Vagina (tissue), 2 donors: ENCODE results near the gene PRIMA1. TPM values are rescaled to one million over a fixed set of nuclear protein-coding genes. Genes with fewer than 3 reads are reported as not detected.

Experiments used
- DNase-seq, 2 donors: peaks; one replicate each; pipeline ENCODE4 v3.0.0-alpha.2; 2017; ENCODE audit errors: extremely low spot score in 2 of 2
- H3K27ac ChIP-seq: fragments of 200-600 bp; sonication (generic); one replicate; pipeline ENCODE4 v1.5.1; 2019
- H3K27me3 ChIP-seq: fragments of 200-600 bp; sonication (generic); one replicate; pipeline ENCODE4 v1.5.1; 2019
- H3K36me3 ChIP-seq, 2 donors: fragments of 200-600 bp; sonication (generic); one replicate each; pipeline ENCODE4 v1.5.1; 2017 to 2019
- H3K4me1 ChIP-seq: fragments of 200-600 bp; sonication (generic); one replicate; pipeline ENCODE4 v1.5.1; 2019
- H3K4me3 ChIP-seq, 2 donors: fragments of 200-600 bp; sonication (generic); 1 replicate in 1 of 2; 2 replicates in 1 of 2; pipeline ENCODE4 v1.5.1; 2016 to 2019
- H3K9me3 ChIP-seq: fragments of 200-600 bp; sonication (generic); one replicate; pipeline ENCODE4 v1.5.1; 2019
- POLR2A ChIP-seq, 2 donors: fragments of 450-650 bp; IDR thresholded peaks; one replicate each; pipeline ENCODE4 v1.6.1; 2017; ENCODE audit warnings: antibody characterized with exemption in 2 of 2, mild to moderate bottlenecking in 2 of 2, moderate library complexity in 2 of 2
- POLR2AphosphoS5 ChIP-seq, 2 donors: sonication (generic); formaldehyde crosslinking; IDR thresholded peaks; one replicate each; pipeline ENCODE4 v1.9.0; 2017; ENCODE audit warnings: antibody characterized with exemption in 2 of 2, mild to moderate bottlenecking in 2 of 2, low read depth in 1 of 2; ENCODE audit not compliant: insufficient read depth in 1 of 2
- intact Hi-C: fragments of 100-400 bp; cut with DNase I; formaldehyde crosslinking; loops from one replicate; pipeline ENCODE4 v1.15.1; 2023
- total RNA-seq: library from RNA; depleted of rRNA; stranded (reverse); fragments of >200 nt; gene quantifications from one replicate; pipeline ENCODE4 v1.2.3, GENCODE V29; 2016
- TF ChIP-seq, protein P1 (sequence below), 3 experiments: fragments of 450-650 bp in 2 of 3; fragments of 200-600 bp in 1 of 3; sonication (generic) in 1 of 3; IDR thresholded peaks; one replicate each; pipeline ENCODE4 v1.5.1; 2017 to 2019; ENCODE audit warnings: antibody characterized with exemption in 3 of 3, mild to moderate bottlenecking in 2 of 3, moderate library complexity in 2 of 3

Gene PRIMA1
- total RNA-seq, 1 donor from 2014 or later, result 6.1 TPM

- no peak overlapping the region for H3K27ac ChIP-seq
- no peaks in the 10 kb centered on the region for H3K27me3 ChIP-seq
- intact Hi-C loops, result no loop called here
- no peak overlapping the region for H3K4me3 ChIP-seq
- H3K9me3 ChIP-seq, result no peaks in the 10 kb centered on the region
- TF ChIP-seq, protein P1, sequence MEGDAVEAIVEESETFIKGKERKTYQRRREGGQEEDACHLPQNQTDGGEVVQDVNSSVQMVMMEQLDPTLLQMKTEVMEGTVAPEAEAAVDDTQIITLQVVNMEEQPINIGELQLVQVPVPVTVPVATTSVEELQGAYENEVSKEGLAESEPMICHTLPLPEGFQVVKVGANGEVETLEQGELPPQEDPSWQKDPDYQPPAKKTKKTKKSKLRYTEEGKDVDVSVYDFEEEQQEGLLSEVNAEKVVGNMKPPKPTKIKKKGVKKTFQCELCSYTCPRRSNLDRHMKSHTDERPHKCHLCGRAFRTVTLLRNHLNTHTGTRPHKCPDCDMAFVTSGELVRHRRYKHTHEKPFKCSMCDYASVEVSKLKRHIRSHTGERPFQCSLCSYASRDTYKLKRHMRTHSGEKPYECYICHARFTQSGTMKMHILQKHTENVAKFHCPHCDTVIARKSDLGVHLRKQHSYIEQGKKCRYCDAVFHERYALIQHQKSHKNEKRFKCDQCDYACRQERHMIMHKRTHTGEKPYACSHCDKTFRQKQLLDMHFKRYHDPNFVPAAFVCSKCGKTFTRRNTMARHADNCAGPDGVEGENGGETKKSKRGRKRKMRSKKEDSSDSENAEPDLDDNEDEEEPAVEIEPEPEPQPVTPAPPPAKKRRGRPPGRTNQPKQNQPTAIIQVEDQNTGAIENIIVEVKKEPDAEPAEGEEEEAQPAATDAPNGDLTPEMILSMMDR (IDR thresholded peaks at IDR 0.05), result no peak
- TF ChIP-seq POLR2AphosphoS5 (IDR thresholded peaks at IDR 0.05; ENCODE audit: insufficient read depth in 1 of 2, low read depth in 1 of 2), result no peak
- TF ChIP-seq POLR2A (IDR thresholded peaks at IDR 0.05), result no peak
- no peak for DNase-seq
- no peaks in the 10 kb centered on the region for H3K36me3 ChIP-seq
- H3K4me1 ChIP-seq, result no peaks in the 10 kb centered on the region
Measured at GRCh38 chr14:93700928-93701327, 87.4 kb downstream of the PRIMA1 start.

DNA sequence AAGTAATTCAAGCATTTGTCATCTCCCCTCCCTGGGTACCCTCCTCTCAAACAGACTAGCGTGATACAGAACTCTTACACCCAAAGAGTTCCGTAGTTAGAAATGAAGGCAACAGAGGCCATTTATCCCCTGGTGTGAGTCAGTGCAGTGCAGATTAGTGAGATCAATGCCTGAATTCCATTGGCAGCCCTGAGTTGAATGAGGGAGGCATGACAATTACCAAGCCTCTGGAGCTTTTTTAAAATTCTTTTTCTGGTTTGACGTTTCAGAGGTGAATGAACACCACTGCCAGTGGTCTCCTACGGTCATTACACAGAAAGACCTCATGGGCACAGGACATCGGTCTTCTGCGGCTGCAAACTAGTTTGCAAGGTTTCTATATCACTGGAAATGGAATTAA lies 94.4 kb downstream of the PRIMA1 start:
- Histone ChIP-seq H3K27ac (no peak overlapping the region), H3K36me3 (no peaks in the 10 kb centered on the region), H3K27me3 (no peaks in the 10 kb centered on the region), H3K4me3 (no peak overlapping the region), H3K4me1 (no peaks in the 10 kb centered on the region), H3K9me3 (no peaks in the 10 kb centered on the region)
- no peak for DNase-seq
- TF ChIP-seq, protein P1 (IDR thresholded peaks at IDR 0.05), result no peak
- TF ChIP-seq POLR2A (IDR thresholded peaks at IDR 0.05) (no peak), POLR2AphosphoS5 (IDR thresholded peaks at IDR 0.05; ENCODE audit: insufficient read depth in 1 of 2, low read depth in 1 of 2) (no peak)
- intact Hi-C loops, result no loop called here

GRCh38 chr14:93691042-93691780 lies 97.1 kb downstream of the PRIMA1 start:
- Histone ChIP-seq H3K27me3 (no peaks in the 10 kb centered on the region), H3K27ac (no peak overlapping the region), H3K4me1 (no peaks in the 10 kb centered on the region), H3K36me3 (no peaks in the 10 kb centered on the region), H3K4me3 (no peak overlapping the region), H3K9me3 (no peaks in the 10 kb centered on the region)
- no peak for DNase-seq
- intact Hi-C loops, result no loop called here
- TF ChIP-seq, protein P1 (IDR thresholded peaks at IDR 0.05), result no peak
- TF ChIP-seq POLR2A (IDR thresholded peaks at IDR 0.05) (no peak), POLR2AphosphoS5 (IDR thresholded peaks at IDR 0.05; ENCODE audit: insufficient read depth in 1 of 2, low read depth in 1 of 2) (no peak)

DNA sequence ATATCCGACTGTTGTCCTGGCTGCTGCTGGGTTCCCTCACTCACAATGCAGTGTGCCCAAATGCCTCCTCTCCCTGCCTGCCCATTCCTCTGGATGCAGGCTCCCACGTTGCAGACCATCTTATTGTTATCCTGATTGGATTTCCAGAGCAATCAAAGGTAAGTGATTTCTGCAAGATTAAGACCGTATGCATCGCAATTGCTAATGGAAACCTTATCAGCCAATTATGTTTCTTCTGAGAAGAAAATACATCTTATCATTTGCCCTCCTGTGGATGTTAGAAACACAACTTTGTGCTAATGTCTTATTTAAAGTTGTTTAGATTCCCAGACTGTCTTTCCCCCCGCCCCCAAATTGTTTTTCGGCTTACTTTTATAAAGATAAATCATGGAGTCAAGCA lies 98.1 kb downstream of the PRIMA1 start:
- intact Hi-C loops, result no loop called here
- TF ChIP-seq POLR2AphosphoS5 (IDR thresholded peaks at IDR 0.05; ENCODE audit: insufficient read depth in 1 of 2, low read depth in 1 of 2) (no peak), POLR2A (IDR thresholded peaks at IDR 0.05) (no peak)
- TF ChIP-seq, protein P1 (IDR thresholded peaks at IDR 0.05), result no peak
- Histone ChIP-seq H3K27me3 (no peaks in the 10 kb centered on the region), H3K9me3 (no peaks in the 10 kb centered on the region), H3K4me1 (no peaks in the 10 kb centered on the region), H3K4me3 (no peak overlapping the region), H3K36me3 (no peaks in the 10 kb centered on the region), H3K27ac (no peak overlapping the region)
- no peak for DNase-seq

GRCh38 chr14:93688820-93689219 lies 99.5 kb downstream of the PRIMA1 start:
- Histone ChIP-seq H3K27me3 (no peaks in the 10 kb centered on the region), H3K27ac (no peak overlapping the region), H3K4me1 (no peaks in the 10 kb centered on the region), H3K36me3 (no peaks in the 10 kb centered on the region), H3K4me3 (no peak overlapping the region), H3K9me3 (no peaks in the 10 kb centered on the region)
- intact Hi-C loops, result no loop called here
- no peak for DNase-seq
- no peak for TF ChIP-seq POLR2A (IDR thresholded peaks at IDR 0.05)
